Measurements from ENCODE around the gene UGCG. TPM values are rescaled to one million over a fixed set of nuclear protein-coding genes. Genes with fewer than 3 reads are reported as not detected.
A peak's percentile ranks its signal among the peaks of the same experiment; 100 is the strongest.
"Not testable (repeated sequence)": the region's sequence is repeated elsewhere in the genome, so short reads cannot be mapped to it uniquely, and the experiment has no call there.

Gene UGCG
- total RNA-seq, 1 experiment from 2014 or later, result 46.0 TPM

- H3K4me3 ChIP-seq (ENCODE audit: low read depth in 2 of 2, low read length in 2 of 2), result no peak overlapping the region
- peak overlapping the region; percentile 82 for H3K27ac ChIP-seq (ENCODE audit: low read length)
- in situ Hi-C loops (cut with HindIII; ENCODE audit: low pct_unique_long_range_greater_than_20kb, low sequenced_read_pairs) (no loop called here), intact Hi-C loops (cut with micrococcal nuclease; ENCODE audit: unreplicated experiment) (no loop called here)
- no TSS peak for BruUV-seq (replicated peaks)
- no peaks in the 10 kb centered on the region for H3K27me3 ChIP-seq (ENCODE audit: control insufficient read depth, insufficient read depth, low read length)
- DNase-seq (ENCODE audit: low read depth, low spot score) (peak; percentile 79), ATAC-seq (peak; percentile 49)
- TF ChIP-seq SIN3A (IDR thresholded peaks at IDR 0.05; ENCODE audit: borderline replicate concordance, insufficient read depth, low read depth, low read length), result no peak
- TF ChIP-seq, protein P1, sequence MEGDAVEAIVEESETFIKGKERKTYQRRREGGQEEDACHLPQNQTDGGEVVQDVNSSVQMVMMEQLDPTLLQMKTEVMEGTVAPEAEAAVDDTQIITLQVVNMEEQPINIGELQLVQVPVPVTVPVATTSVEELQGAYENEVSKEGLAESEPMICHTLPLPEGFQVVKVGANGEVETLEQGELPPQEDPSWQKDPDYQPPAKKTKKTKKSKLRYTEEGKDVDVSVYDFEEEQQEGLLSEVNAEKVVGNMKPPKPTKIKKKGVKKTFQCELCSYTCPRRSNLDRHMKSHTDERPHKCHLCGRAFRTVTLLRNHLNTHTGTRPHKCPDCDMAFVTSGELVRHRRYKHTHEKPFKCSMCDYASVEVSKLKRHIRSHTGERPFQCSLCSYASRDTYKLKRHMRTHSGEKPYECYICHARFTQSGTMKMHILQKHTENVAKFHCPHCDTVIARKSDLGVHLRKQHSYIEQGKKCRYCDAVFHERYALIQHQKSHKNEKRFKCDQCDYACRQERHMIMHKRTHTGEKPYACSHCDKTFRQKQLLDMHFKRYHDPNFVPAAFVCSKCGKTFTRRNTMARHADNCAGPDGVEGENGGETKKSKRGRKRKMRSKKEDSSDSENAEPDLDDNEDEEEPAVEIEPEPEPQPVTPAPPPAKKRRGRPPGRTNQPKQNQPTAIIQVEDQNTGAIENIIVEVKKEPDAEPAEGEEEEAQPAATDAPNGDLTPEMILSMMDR (IDR thresholded peaks at IDR 0.05), result no peak
- no peak for TF ChIP-seq TCF7L2 (IDR thresholded peaks at IDR 0.05; ENCODE audit: low read depth, low read length)
- TF ChIP-seq, protein P2, sequence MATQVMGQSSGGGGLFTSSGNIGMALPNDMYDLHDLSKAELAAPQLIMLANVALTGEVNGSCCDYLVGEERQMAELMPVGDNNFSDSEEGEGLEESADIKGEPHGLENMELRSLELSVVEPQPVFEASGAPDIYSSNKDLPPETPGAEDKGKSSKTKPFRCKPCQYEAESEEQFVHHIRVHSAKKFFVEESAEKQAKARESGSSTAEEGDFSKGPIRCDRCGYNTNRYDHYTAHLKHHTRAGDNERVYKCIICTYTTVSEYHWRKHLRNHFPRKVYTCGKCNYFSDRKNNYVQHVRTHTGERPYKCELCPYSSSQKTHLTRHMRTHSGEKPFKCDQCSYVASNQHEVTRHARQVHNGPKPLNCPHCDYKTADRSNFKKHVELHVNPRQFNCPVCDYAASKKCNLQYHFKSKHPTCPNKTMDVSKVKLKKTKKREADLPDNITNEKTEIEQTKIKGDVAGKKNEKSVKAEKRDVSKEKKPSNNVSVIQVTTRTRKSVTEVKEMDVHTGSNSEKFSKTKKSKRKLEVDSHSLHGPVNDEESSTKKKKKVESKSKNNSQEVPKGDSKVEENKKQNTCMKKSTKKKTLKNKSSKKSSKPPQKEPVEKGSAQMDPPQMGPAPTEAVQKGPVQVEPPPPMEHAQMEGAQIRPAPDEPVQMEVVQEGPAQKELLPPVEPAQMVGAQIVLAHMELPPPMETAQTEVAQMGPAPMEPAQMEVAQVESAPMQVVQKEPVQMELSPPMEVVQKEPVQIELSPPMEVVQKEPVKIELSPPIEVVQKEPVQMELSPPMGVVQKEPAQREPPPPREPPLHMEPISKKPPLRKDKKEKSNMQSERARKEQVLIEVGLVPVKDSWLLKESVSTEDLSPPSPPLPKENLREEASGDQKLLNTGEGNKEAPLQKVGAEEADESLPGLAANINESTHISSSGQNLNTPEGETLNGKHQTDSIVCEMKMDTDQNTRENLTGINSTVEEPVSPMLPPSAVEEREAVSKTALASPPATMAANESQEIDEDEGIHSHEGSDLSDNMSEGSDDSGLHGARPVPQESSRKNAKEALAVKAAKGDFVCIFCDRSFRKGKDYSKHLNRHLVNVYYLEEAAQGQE (IDR thresholded peaks at IDR 0.05; ENCODE audit: insufficient read depth in 1 of 2, low read depth in 2 of 2, low read length in 1 of 2), result no peak
- TF ChIP-seq POLR2AphosphoS5 (IDR thresholded peaks at IDR 0.05; ENCODE audit: low read depth, low read length), result no peak
- peaks cover 30% of the 10 kb centered on the region for H3K4me1 ChIP-seq (ENCODE audit: control insufficient read depth, insufficient read depth, low read length)
- H3K9me3 ChIP-seq (ENCODE audit: control insufficient read depth, insufficient read depth, low read depth, low read length), result no peaks in the 10 kb centered on the region
- H3K36me3 ChIP-seq (ENCODE audit: control insufficient read depth, insufficient read depth, low read length), result no peaks in the 10 kb centered on the region
- CTCF ChIA-PET, result no interaction called here
- POLR2A ChIA-PET, result no interaction called here
Measured at GRCh38 chr9:111959468-111960359, 63.1 kb downstream of the UGCG start.

DNA sequence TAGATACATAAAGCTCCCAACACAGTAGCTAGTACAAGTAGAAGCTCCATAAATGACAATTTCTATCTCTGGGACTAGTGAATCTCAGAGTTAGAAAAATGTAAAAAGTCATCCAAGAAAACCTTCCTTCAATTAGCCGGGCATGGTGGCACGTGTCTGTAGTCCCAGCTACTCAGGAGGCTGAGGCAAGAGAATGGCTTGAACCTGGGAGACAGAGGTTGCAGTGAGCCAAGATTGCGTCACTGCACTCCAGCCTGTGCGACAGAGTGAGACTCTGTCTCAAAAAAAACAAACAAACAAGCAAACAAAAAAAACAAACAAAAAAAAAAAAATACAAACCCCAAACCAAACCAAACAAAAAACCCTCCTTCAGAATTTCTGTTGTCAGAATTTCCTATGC lies 63.9 kb downstream of the UGCG start:
- in situ Hi-C loops (cut with HindIII; ENCODE audit: low pct_unique_long_range_greater_than_20kb, low sequenced_read_pairs), result not testable (repeated sequence)

GRCh38 chr9:111961009-111961408 lies 64.4 kb downstream of the UGCG start:
- H3K9me3 ChIP-seq (ENCODE audit: control insufficient read depth, insufficient read depth, low read depth, low read length), result no peaks in the 10 kb centered on the region
- no peaks in the 10 kb centered on the region for H3K36me3 ChIP-seq (ENCODE audit: control insufficient read depth, insufficient read depth, low read length)
- in situ Hi-C loops (cut with HindIII; ENCODE audit: low pct_unique_long_range_greater_than_20kb, low sequenced_read_pairs), result no loop called here
- peak overlapping the region; percentile 82 for H3K27ac ChIP-seq (ENCODE audit: low read length)
- intact Hi-C loops (cut with micrococcal nuclease; ENCODE audit: unreplicated experiment), result no loop called here
- ChIA-PET CTCF (interaction anchor here (0.6 kb wide), 1 partner anchor 83 kb away, joined by 10 read pairs; no protein-coding TSS in a partner anchor), POLR2A (interaction anchor here (0.6 kb wide), 1 partner anchor 68 kb away, joined by 4 read pairs; no protein-coding TSS in a partner anchor)
- no peak; the same call in 1 of the 2 replicates for TF ChIP-seq TCF7L2 (IDR thresholded peaks at IDR 0.05; ENCODE audit: low read depth, low read length)
- no peak for TF ChIP-seq SIN3A (IDR thresholded peaks at IDR 0.05; ENCODE audit: borderline replicate concordance, insufficient read depth, low read depth, low read length)
- TF ChIP-seq, protein P1 (IDR thresholded peaks at IDR 0.05), result no peak
- TF ChIP-seq POLR2AphosphoS5 (IDR thresholded peaks at IDR 0.05; ENCODE audit: low read depth, low read length), result no peak
- TF ChIP-seq, protein P2 (IDR thresholded peaks at IDR 0.05; ENCODE audit: insufficient read depth in 1 of 2, low read depth in 2 of 2, low read length in 1 of 2), result no peak
- no peaks in the 10 kb centered on the region for H3K27me3 ChIP-seq (ENCODE audit: control insufficient read depth, insufficient read depth, low read length)
- BruUV-seq (replicated peaks), result no TSS peak
- peaks cover 35% of the 10 kb centered on the region for H3K4me1 ChIP-seq (ENCODE audit: control insufficient read depth, insufficient read depth, low read length)
- ATAC-seq (peak; percentile 64), DNase-seq (ENCODE audit: low read depth, low spot score) (no peak)
- no peak overlapping the region for H3K4me3 ChIP-seq (ENCODE audit: low read depth in 2 of 2, low read length in 2 of 2)

More for the DNA sequence above, 63.9 kb downstream of the UGCG start:
- H3K27ac ChIP-seq (ENCODE audit: low read length), result peak overlapping the region; percentile 82
- POLR2A ChIA-PET, result interaction anchor here (0.5 kb wide), 1 partner anchor 42 kb away, joined by 7 read pairs; no protein-coding TSS in a partner anchor
- H3K4me3 ChIP-seq (ENCODE audit: low read depth in 2 of 2, low read length in 2 of 2); H3K27me3 ChIP-seq (ENCODE audit: control insufficient read depth, insufficient read depth, low read length); H3K9me3 ChIP-seq (ENCODE audit: control insufficient read depth, insufficient read depth, low read depth, low read length); H3K36me3 ChIP-seq (ENCODE audit: control insufficient read depth, insufficient read depth, low read length); ATAC-seq; intact Hi-C loops (cut with micrococcal nuclease; ENCODE audit: unreplicated experiment); CTCF ChIA-PET; BruUV-seq (replicated peaks); DNase-seq (ENCODE audit: low read depth, low spot score): not testable (repeated sequence)
- H3K4me1 ChIP-seq (ENCODE audit: control insufficient read depth, insufficient read depth, low read length), result peaks cover 33% of the 10 kb centered on the region
